GM23338 (cell line): ENCODE measurements around the gene MAOB. TPM values are rescaled to one million over a fixed set of nuclear protein-coding genes. Genes with fewer than 3 reads are reported as not detected.
"Not testable (repeated sequence)": the region's sequence is repeated elsewhere in the genome, so short reads cannot be mapped to it uniquely, and the experiment has no call there.

Experiments
- ATAC-seq: fragments of 200-7000 bp; cut with Tn5 transposase; 3 replicates; pipeline ENCODE4 v1.9.1; 2020
- DNase-seq: peaks from one replicate; pipeline ENCODE4 v3.0.0-alpha.2; 2015; ENCODE audit warnings: low spot score
- H2AFZ ChIP-seq: fragments of 200-600 bp; sonication (generic); 2 replicates; pipeline ENCODE4 v1.8.0; 2016; ENCODE audit warnings: antibody characterized with exemption, mild to moderate bottlenecking, moderate library complexity
- H3F3A ChIP-seq: fragments of 200-600 bp; sonication (generic); replicated peaks from 2 replicates; pipeline ENCODE4 v1.8.0; 2017; ENCODE audit warnings: antibody characterized with exemption, mixed run types, low read depth
- H3K27ac ChIP-seq: fragments of 200-600 bp; sonication (generic); 2 replicates; pipeline ENCODE4 v1.6.1; 2016; ENCODE audit warnings: low read depth
- H3K27me3 ChIP-seq: fragments of 200-600 bp; sonication (generic); 2 replicates; pipeline ENCODE4 v1.8.0; 2016; ENCODE audit warnings: mild to moderate bottlenecking, mixed run types, moderate library complexity; ENCODE audit not compliant: insufficient read depth
- H3K36me3 ChIP-seq: fragments of 200-600 bp; sonication (generic); 2 replicates; pipeline ENCODE4 v1.8.0; 2016; ENCODE audit warnings: mild to moderate bottlenecking; ENCODE audit not compliant: insufficient read depth
- H3K4me1 ChIP-seq: fragments of 200-600 bp; sonication (generic); 2 replicates; pipeline ENCODE4 v1.8.0; 2016; ENCODE audit warnings: mild to moderate bottlenecking, moderate library complexity; ENCODE audit not compliant: insufficient read depth
- H3K4me2 ChIP-seq: fragments of 200-600 bp; sonication (generic); 2 replicates; pipeline ENCODE4 v1.7.1; 2017; ENCODE audit warnings: mixed run types
- H3K4me3 ChIP-seq: fragments of 200-600 bp; sonication (generic); 2 replicates; pipeline ENCODE4 v1.6.1; 2016; ENCODE audit warnings: mixed run types
- H3K79me2 ChIP-seq: fragments of 200-600 bp; sonication (generic); replicated peaks from 2 replicates; pipeline ENCODE4 v1.8.0; 2017; ENCODE audit warnings: mild to moderate bottlenecking; ENCODE audit not compliant: insufficient read depth
- H3K9me2 ChIP-seq: fragments of 200-600 bp; sonication (generic); 2 replicates; pipeline ENCODE4 v1.8.0; 2017; ENCODE audit not compliant: insufficient read depth
- H4K20me1 ChIP-seq: fragments of 200-600 bp; sonication (generic); replicated peaks from 2 replicates; pipeline ENCODE4 v1.8.0; 2017; ENCODE audit warnings: mild to moderate bottlenecking; ENCODE audit not compliant: insufficient read depth
- H3K27ac Mint-ChIP-seq: 2 replicates; pipeline ENCODE4 v1.8.0; 2020; ENCODE audit warnings: inconsistent platforms, mild to moderate bottlenecking, moderate library complexity, mixed read lengths
- H3K27me3 Mint-ChIP-seq: 3 replicates; pipeline ENCODE4 v1.8.0; 2022; ENCODE audit warnings: low read depth, mild to moderate bottlenecking, moderate library complexity, mixed read lengths, inconsistent platforms; ENCODE audit not compliant: insufficient read depth, poor library complexity
- H3K36me3 Mint-ChIP-seq: 3 replicates; pipeline ENCODE4 v1.8.0; 2021; ENCODE audit warnings: low read depth, mild to moderate bottlenecking, inconsistent platforms, moderate library complexity, mixed read lengths
- H3K4me1 Mint-ChIP-seq: 3 replicates; pipeline ENCODE4 v1.8.0; 2020; ENCODE audit warnings: mild to moderate bottlenecking, inconsistent platforms, mixed read lengths
- H3K4me3 Mint-ChIP-seq: 3 replicates; pipeline ENCODE4 v1.8.0; 2021; ENCODE audit warnings: moderate library complexity, mild to moderate bottlenecking, inconsistent platforms, mixed read lengths
- H3K9me3 Mint-ChIP-seq: 3 replicates; pipeline ENCODE4 v1.8.0; 2020; ENCODE audit warnings: moderate library complexity, mild to moderate bottlenecking, inconsistent platforms, mixed read lengths
- CREB1 ChIP-seq: fragments of 250-450 bp; sonication (Bioruptor Pico); IDR thresholded peaks from 2 replicates; pipeline ENCODE4 v1.5.0; 2020; ENCODE audit warnings: low read depth, mild to moderate bottlenecking, moderate library complexity
- EZH2 ChIP-seq: fragments of 200-600 bp; sonication (generic); IDR thresholded peaks from one replicate; pipeline ENCODE4 v1.8.0; 2017; ENCODE audit warnings: antibody characterized with exemption, mild to moderate bottlenecking, low read depth; ENCODE audit not compliant: unreplicated experiment
- EZH2phosphoT487 ChIP-seq: fragments of 200-600 bp; sonication (generic); IDR thresholded peaks from one replicate; pipeline ENCODE4 v1.8.1; 2018; ENCODE audit warnings: antibody characterized with exemption; ENCODE audit not compliant: unreplicated experiment
- JUNB ChIP-seq: IDR thresholded peaks from one replicate; pipeline ENCODE4 v1.6.1; 2016; ENCODE audit warnings: antibody characterized with exemption; ENCODE audit not compliant: unreplicated experiment
- NANOG ChIP-seq: IDR thresholded peaks from 2 replicates; pipeline ENCODE4 v1.6.1; 2016; ENCODE audit warnings: antibody characterized with exemption, borderline replicate concordance
- POLR2AphosphoS5 ChIP-seq: IDR thresholded peaks from 2 replicates; pipeline ENCODE4 v1.6.1; 2016; ENCODE audit warnings: antibody characterized with exemption, low read depth
- REST ChIP-seq: IDR thresholded peaks from one replicate; pipeline ENCODE4 v1.6.1; 2018; ENCODE audit warnings: antibody characterized with exemption; ENCODE audit not compliant: unreplicated experiment
- STAT1 ChIP-seq: IDR thresholded peaks from one replicate; pipeline ENCODE4 v1.6.1; 2016; ENCODE audit warnings: antibody characterized with exemption; ENCODE audit not compliant: unreplicated experiment
- ZNF114 ChIP-seq: fragments of 250-450 bp; sonication (Bioruptor Pico); IDR thresholded peaks from 2 replicates; pipeline ENCODE4 v1.5.0; 2020; ENCODE audit warnings: mild to moderate bottlenecking, moderate library complexity
- ZNF331 ChIP-seq: fragments of 250-450 bp; sonication (Bioruptor Pico); IDR thresholded peaks from 2 replicates; pipeline ENCODE4 v1.5.0; 2020; ENCODE audit warnings: low read depth, mild to moderate bottlenecking, moderate library complexity
- polyA plus RNA-seq: library from polyadenylated mRNA; unstranded; fragments of >200 nt; fragmentation: Nextera tagmentation; extraction: Ambion mirVana; gene quantifications from 2 replicates; pipeline ENCODE4 v1.2.1, GENCODE V29; 2016
- total RNA-seq: library from RNA; depleted of rRNA; stranded (reverse); fragments of >200 nt; shearing (Covaris generic); gene quantifications from 2 replicates; pipeline ENCODE4 v1.2.3, GENCODE V29; 2014
- TF ChIP-seq, protein P1 (sequence below): IDR thresholded peaks from 2 replicates; pipeline ENCODE4 v1.6.1; 2016; ENCODE audit warnings: antibody characterized with exemption

MAOB gene
- total and polyA plus RNA-seq, 2 experiments from 2014 or later = 1.0 to 1.3 TPM

DNA sequence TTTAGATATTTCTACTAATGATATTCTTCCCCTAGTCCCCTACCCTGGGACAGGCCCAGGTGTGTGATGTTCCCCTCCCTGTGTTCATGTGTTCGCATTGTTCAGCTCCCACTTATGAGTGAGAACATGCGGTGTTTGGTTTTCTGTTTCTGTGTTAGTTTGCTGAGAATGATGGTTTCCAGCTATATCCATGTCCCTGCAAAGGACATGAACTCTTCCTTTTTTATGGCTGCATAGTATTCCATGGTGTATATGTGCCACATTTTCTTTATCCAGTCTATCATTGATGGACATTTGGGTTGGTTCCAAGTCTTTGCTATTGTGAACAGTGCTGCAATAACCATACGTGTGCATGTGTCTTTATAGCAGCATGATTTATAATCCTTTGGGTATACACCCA, 39.8 kb upstream of the MAOB start:
- H3K9me3 Mint-ChIP-seq, ATAC-seq, H3K27me3 ChIP-seq, H3K9me2 ChIP-seq, H3K27ac Mint-ChIP-seq, H3K36me3 Mint-ChIP-seq, H3K36me3 ChIP-seq, H3K4me1 ChIP-seq, H3F3A ChIP-seq, H3K4me3 ChIP-seq, H3K27ac ChIP-seq, H3K4me2 ChIP-seq, DNase-seq, H3K79me2 ChIP-seq, H3K4me3 Mint-ChIP-seq, H3K27me3 Mint-ChIP-seq, H3K4me1 Mint-ChIP-seq, H2AFZ ChIP-seq, H4K20me1 ChIP-seq: not testable (repeated sequence)

- not testable (repeated sequence) for H3K27ac Mint-ChIP-seq, H3K4me2 ChIP-seq, H3K36me3 Mint-ChIP-seq, ATAC-seq, DNase-seq, H3K36me3 ChIP-seq, H3F3A ChIP-seq, H3K27me3 Mint-ChIP-seq, H3K4me1 ChIP-seq, H3K27ac ChIP-seq, H3K4me3 Mint-ChIP-seq, H3K9me2 ChIP-seq, H3K27me3 ChIP-seq, H3K4me3 ChIP-seq, H3K4me1 Mint-ChIP-seq, H4K20me1 ChIP-seq, H3K79me2 ChIP-seq, H2AFZ ChIP-seq, H3K9me3 Mint-ChIP-seq
Observed at GRCh38 chrX:43910772-43911171, 28.5 kb upstream of the MAOB start.

- Histone ChIP-seq H4K20me1 (no peaks in the 10 kb centered on the region), H3K4me1 (no peaks in the 10 kb centered on the region), H3K79me2 (no peaks in the 10 kb centered on the region), H3K9me2 (no peaks in the 10 kb centered on the region), H3F3A (no peaks in the 10 kb centered on the region), H3K36me3 (no peaks in the 10 kb centered on the region), H3K27ac (no peak overlapping the region), H3K4me3 (no peak overlapping the region), H3K4me2 (no peak overlapping the region), H3K27me3 (no peaks in the 10 kb centered on the region), H2AFZ (no peak overlapping the region)
- ATAC-seq (no peak), DNase-seq (no peak)
- H3K9me3 Mint-ChIP-seq = no peaks in the 10 kb centered on the region
- no peak overlapping the region for H3K4me3 Mint-ChIP-seq
- H3K27me3 Mint-ChIP-seq = no peaks in the 10 kb centered on the region
- H3K36me3 Mint-ChIP-seq = no peaks in the 10 kb centered on the region
- H3K4me1 Mint-ChIP-seq = no peaks in the 10 kb centered on the region
- no peak overlapping the region for H3K27ac Mint-ChIP-seq
- TF ChIP-seq, protein P1, sequence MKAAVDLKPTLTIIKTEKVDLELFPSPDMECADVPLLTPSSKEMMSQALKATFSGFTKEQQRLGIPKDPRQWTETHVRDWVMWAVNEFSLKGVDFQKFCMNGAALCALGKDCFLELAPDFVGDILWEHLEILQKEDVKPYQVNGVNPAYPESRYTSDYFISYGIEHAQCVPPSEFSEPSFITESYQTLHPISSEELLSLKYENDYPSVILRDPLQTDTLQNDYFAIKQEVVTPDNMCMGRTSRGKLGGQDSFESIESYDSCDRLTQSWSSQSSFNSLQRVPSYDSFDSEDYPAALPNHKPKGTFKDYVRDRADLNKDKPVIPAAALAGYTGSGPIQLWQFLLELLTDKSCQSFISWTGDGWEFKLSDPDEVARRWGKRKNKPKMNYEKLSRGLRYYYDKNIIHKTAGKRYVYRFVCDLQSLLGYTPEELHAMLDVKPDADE = no peak
- TF ChIP-seq CREB1 (CRISPR knock-in tag) (no peak), JUNB (no peak), ZNF331 (CRISPR knock-in tag) (no peak), EZH2 (no peak), POLR2AphosphoS5 (no peak), NANOG (no peak), EZH2phosphoT487 (no peak), REST (no peak), ZNF114 (CRISPR knock-in tag) (no peak), STAT1 (no peak)
Observed at GRCh38 chrX:43910012-43910411, 27.8 kb upstream of the MAOB start.
